Ishikawa (cell line): ENCODE results near the gene TBL1Y.

ENCODE experiments used
- CEBPB ChIP-seq: IDR thresholded peaks from 2 replicates; pipeline ENCODE4 v1.6.1; 2012
- CREB1 ChIP-seq: IDR thresholded peaks from 2 replicates; pipeline ENCODE4 v1.6.1; 2012; ENCODE audit warnings: low read depth
- EGR1 ChIP-seq: IDR thresholded peaks from 2 replicates; pipeline ENCODE4 v1.6.1; 2012
- EP300 ChIP-seq: IDR thresholded peaks from 2 replicates; pipeline ENCODE4 v1.6.1; 2012; ENCODE audit warnings: borderline replicate concordance
- FOXM1 ChIP-seq: IDR thresholded peaks from 2 replicates; pipeline ENCODE4 v1.6.1; 2012; ENCODE audit warnings: low read depth, borderline replicate concordance
- MAX ChIP-seq: IDR thresholded peaks from 2 replicates; pipeline ENCODE4 v1.6.1; 2012
- NFIC ChIP-seq: IDR thresholded peaks from 2 replicates; pipeline ENCODE4 v1.6.1; 2012
- RAD21 ChIP-seq: IDR thresholded peaks from 2 replicates; pipeline ENCODE4 v1.6.1; 2012; ENCODE audit warnings: low read depth
- REST ChIP-seq: IDR thresholded peaks from 2 replicates; pipeline ENCODE4 v1.6.1; 2012; ENCODE audit warnings: low read depth, mild to moderate bottlenecking
- TAF1 ChIP-seq: IDR thresholded peaks from 2 replicates; pipeline ENCODE4 v1.6.1; 2012; ENCODE audit warnings: low read depth, mild to moderate bottlenecking
- TCF12 ChIP-seq: IDR thresholded peaks from 2 replicates; pipeline ENCODE4 v1.6.1; 2012; ENCODE audit warnings: low read depth
- TEAD4 ChIP-seq: IDR thresholded peaks from 2 replicates; pipeline ENCODE4 v1.6.1; 2012
- USF1 ChIP-seq: IDR thresholded peaks from 2 replicates; pipeline ENCODE4 v1.6.1; 2012
- YY1 ChIP-seq: IDR thresholded peaks from 2 replicates; pipeline ENCODE4 v1.6.1; 2012; ENCODE audit warnings: low read depth
- ZBTB7A ChIP-seq: IDR thresholded peaks from 2 replicates; pipeline ENCODE4 v1.6.1; 2012; ENCODE audit warnings: low read depth

TBL1Y gene

GRCh38 chrY:7007911-7008310 lies 97.4 kb downstream of the TBL1Y start:
- no peak for TF ChIP-seq TAF1

- no peak for TF ChIP-seq FOXM1
- TF ChIP-seq CEBPB = no peak
- TF ChIP-seq MAX = no peak
- no peak for TF ChIP-seq NFIC
- no peak for TF ChIP-seq TEAD4
- no peak for TF ChIP-seq EGR1
- TF ChIP-seq RAD21 = no peak
- TF ChIP-seq USF1 = no peak
Measured at GRCh38 chrY:7008578-7009355, 98.3 kb downstream of the TBL1Y start.

- TF ChIP-seq TEAD4 (no peak), TCF12 (no peak), REST (no peak), EP300 (no peak)
Measured at GRCh38 chrY:7013051-7013450, 102.6 kb downstream of the TBL1Y start.

- TF ChIP-seq ZBTB7A (no peak), NFIC (no peak), MAX (no peak), TEAD4 (no peak), EGR1 (no peak)
Measured at GRCh38 chrY:7016521-7016920, 106.0 kb downstream of the TBL1Y start.

GRCh38 chrY:7017244-7018080 lies 107.0 kb downstream of the TBL1Y start:
- TF ChIP-seq CEBPB (no peak), MAX (no peak), TAF1 (no peak), EGR1 (no peak)

GRCh38 chrY:7039037-7039436 lies 128.5 kb downstream of the TBL1Y start:
- TF ChIP-seq NFIC = no peak
- TF ChIP-seq FOXM1 = no peak
- no peak for TF ChIP-seq USF1
- TF ChIP-seq EGR1 = no peak
- no peak for TF ChIP-seq TEAD4
- TF ChIP-seq TCF12 = no peak
- TF ChIP-seq CREB1 = no peak

- TF ChIP-seq REST (no peak), RAD21 (no peak), TAF1 (no peak), FOXM1 (no peak), USF1 (no peak), NFIC (no peak), CEBPB (no peak), TEAD4 (no peak), MAX (no peak), ZBTB7A (no peak), EP300 (no peak), TCF12 (no peak), EGR1 (no peak), YY1 (no peak), CREB1 (no peak)
Measured at GRCh38 chrY:7040662-7041061, 130.2 kb downstream of the TBL1Y start.
